Measurements from ENCODE around the gene RALY.
A peak's percentile ranks its signal among the peaks of the same experiment; 100 is the strongest.

The RALY gene

GRCh38 chr20:34078540-34078939 lies 84.8 kb downstream of the RALY start:
- Mint-ChIP-seq H3K4me3 (no peak overlapping the region), H3K4me1 (peaks cover 13 to 16% of the 10 kb centered on the region in 2 donors), H3K27me3 (no peaks in the 10 kb centered on the region), H3K9me3 (no peaks in the 10 kb centered on the region), H3K27ac (peak overlapping the region; percentile 75), H3K36me3 (peaks cover 22 to 59% of the 10 kb centered on the region in 2 donors)
- ATAC-seq (replicated peaks) (no peak), DNase-seq (no peak)

- H3K27me3 Mint-ChIP-seq, result no peaks in the 10 kb centered on the region
- peaks cover 29 to 66% of the 10 kb centered on the region in 2 donors for H3K36me3 Mint-ChIP-seq
- H3K4me3 Mint-ChIP-seq, result no peak overlapping the region
- peak overlapping the region; percentile 82 for H3K27ac Mint-ChIP-seq
- DNase-seq, result no peak
- H3K9me3 Mint-ChIP-seq, result no peaks in the 10 kb centered on the region
- no peak for ATAC-seq (replicated peaks)
- peaks cover 15 to 17% of the 10 kb centered on the region in 2 donors for H3K4me1 Mint-ChIP-seq
Observed at GRCh38 chr20:34079818-34080217, 86.1 kb downstream of the RALY start.

GRCh38 chr20:34082232-34082887 lies 88.6 kb downstream of the RALY start:
- Mint-ChIP-seq H3K27ac (peak overlapping the region; percentile 73), H3K4me1 (peaks cover 15 to 20% of the 10 kb centered on the region in 2 donors), H3K4me3 (no peak overlapping the region), H3K27me3 (no peaks in the 10 kb centered on the region), H3K36me3 (peaks cover 32 to 61% of the 10 kb centered on the region in 2 donors), H3K9me3 (no peaks in the 10 kb centered on the region)
- DNase-seq, result no peak
- ATAC-seq (replicated peaks), result no peak

- DNase-seq, result no peak
- no peaks in the 10 kb centered on the region for H3K9me3 Mint-ChIP-seq
- H3K4me1 Mint-ChIP-seq, result peaks cover 15 to 21% of the 10 kb centered on the region in 2 donors
- peak overlapping the region; percentile 21 for H3K27ac Mint-ChIP-seq
- peaks cover 30 to 63% of the 10 kb centered on the region in 2 donors for H3K36me3 Mint-ChIP-seq
- no peak overlapping the region for H3K4me3 Mint-ChIP-seq
- no peaks in the 10 kb centered on the region for H3K27me3 Mint-ChIP-seq
- ATAC-seq (replicated peaks), result no peak
Observed at GRCh38 chr20:34083137-34083536, 89.4 kb downstream of the RALY start.

GRCh38 chr20:34083781-34084180 lies 90.1 kb downstream of the RALY start:
- Mint-ChIP-seq H3K4me1 (peaks cover 15 to 20% of the 10 kb centered on the region in 2 donors), H3K4me3 (no peak overlapping the region), H3K27ac (peak overlapping the region; percentile 79), H3K36me3 (peaks cover 29 to 61% of the 10 kb centered on the region in 2 donors), H3K27me3 (no peaks in the 10 kb centered on the region), H3K9me3 (no peaks in the 10 kb centered on the region)
- ATAC-seq (replicated peaks) (no peak), DNase-seq (no peak)

- ATAC-seq (replicated peaks) (no peak), DNase-seq (no peak)
- H3K27ac Mint-ChIP-seq, result peak overlapping the region; percentile 53
- peaks cover 15 to 20% of the 10 kb centered on the region in 2 donors for H3K4me1 Mint-ChIP-seq
- no peaks in the 10 kb centered on the region for H3K27me3 Mint-ChIP-seq
- peaks cover 29 to 61% of the 10 kb centered on the region in 2 donors for H3K36me3 Mint-ChIP-seq
- H3K9me3 Mint-ChIP-seq, result no peaks in the 10 kb centered on the region
- no peak overlapping the region for H3K4me3 Mint-ChIP-seq
Observed at GRCh38 chr20:34084227-34084923, 90.7 kb downstream of the RALY start.

GRCh38 chr20:34085544-34086040 lies 91.9 kb downstream of the RALY start:
- Mint-ChIP-seq H3K36me3 (peaks cover 26 to 62% of the 10 kb centered on the region in 2 donors), H3K9me3 (no peaks in the 10 kb centered on the region), H3K4me1 (peaks cover 15 to 20% of the 10 kb centered on the region in 2 donors), H3K27ac (peak overlapping the region; percentile 65), H3K4me3 (no peak overlapping the region), H3K27me3 (no peaks in the 10 kb centered on the region)
- DNase-seq (no peak), ATAC-seq (replicated peaks) (no peak)

GRCh38 chr20:34088305-34089174 lies 94.8 kb downstream of the RALY start:
- peaks cover 33 to 58% of the 10 kb centered on the region in 2 donors for H3K36me3 Mint-ChIP-seq
- no peaks in the 10 kb centered on the region for H3K27me3 Mint-ChIP-seq
- DNase-seq (no peak), ATAC-seq (replicated peaks) (peak in 1 of 2 donors; percentile 18)
- peak overlapping the region; percentile 65 for H3K27ac Mint-ChIP-seq
- H3K4me1 Mint-ChIP-seq, result peaks cover 11 to 14% of the 10 kb centered on the region in 2 donors
- H3K4me3 Mint-ChIP-seq, result no peak overlapping the region
- no peaks in the 10 kb centered on the region for H3K9me3 Mint-ChIP-seq

- peaks cover 33 to 57% of the 10 kb centered on the region in 2 donors for H3K36me3 Mint-ChIP-seq
- no peak for ATAC-seq (replicated peaks)
- no peak overlapping the region for H3K4me3 Mint-ChIP-seq
- H3K27ac Mint-ChIP-seq, result peak overlapping the region; percentile 65
- peaks cover 5 to 10% of the 10 kb centered on the region in 2 donors for H3K4me1 Mint-ChIP-seq
- H3K9me3 Mint-ChIP-seq, result no peaks in the 10 kb centered on the region
- no peaks in the 10 kb centered on the region for H3K27me3 Mint-ChIP-seq
- no peak for DNase-seq
Observed at GRCh38 chr20:34089175-34089479, 95.4 kb downstream of the RALY start.

GRCh38 chr20:34089655-34090345 lies 96.1 kb downstream of the RALY start:
- Mint-ChIP-seq H3K4me1 (peaks cover 0 to 7% of the 10 kb centered on the region in 2 donors), H3K27me3 (no peaks in the 10 kb centered on the region), H3K27ac (no peak overlapping the region), H3K9me3 (no peaks in the 10 kb centered on the region), H3K4me3 (no peak overlapping the region), H3K36me3 (peaks cover 30 to 53% of the 10 kb centered on the region in 2 donors)
- no peak for ATAC-seq (replicated peaks)
- DNase-seq, result no peak

GRCh38 chr20:34090645-34091044 lies 96.9 kb downstream of the RALY start:
- Mint-ChIP-seq H3K9me3 (no peaks in the 10 kb centered on the region), H3K27me3 (no peaks in the 10 kb centered on the region), H3K36me3 (peaks cover 26 to 46% of the 10 kb centered on the region in 2 donors), H3K4me1 (peaks cover 0 to 3% of the 10 kb centered on the region in 2 donors), H3K4me3 (no peak overlapping the region), H3K27ac (peak overlapping the region; percentile 75)
- no peak for DNase-seq
- no peak for ATAC-seq (replicated peaks)

GRCh38 chr20:34091637-34092200 lies 98.0 kb downstream of the RALY start:
- no peak for ATAC-seq (replicated peaks)
- Mint-ChIP-seq H3K27me3 (no peaks in the 10 kb centered on the region), H3K9me3 (no peaks in the 10 kb centered on the region), H3K4me3 (no peak overlapping the region), H3K27ac (peak overlapping the region; percentile 56), H3K36me3 (peaks cover 23 to 44% of the 10 kb centered on the region in 2 donors), H3K4me1 (peaks cover 0 to 3% of the 10 kb centered on the region in 2 donors)
- no peak for DNase-seq

- ATAC-seq (replicated peaks) (no peak), DNase-seq (no peak)
- Mint-ChIP-seq H3K27me3 (no peaks in the 10 kb centered on the region), H3K4me1 (no peaks in the 10 kb centered on the region), H3K27ac (no peak overlapping the region), H3K9me3 (no peaks in the 10 kb centered on the region), H3K36me3 (peaks cover 26 to 45% of the 10 kb centered on the region in 2 donors), H3K4me3 (no peak overlapping the region)
Observed at GRCh38 chr20:34093895-34094294, 100.2 kb downstream of the RALY start.

All from stimulated activated naive B cell treated with anti-CD40 and anti-IgM and Interleukin-4, amounts not matched to agents 10 μg/mL and 1 μg/mL and 100 μg/mL, for 72 hours (primary cell).